SKM-1 treated with dmso at 0.1 percent for 144 hours (cell line): ENCODE data around the gene KAZN.

ENCODE experiments used
- DNase-seq: peaks from one replicate; lab custom pipeline; 2025; ENCODE audit not compliant: unreplicated experiment; lab: John Stamatoyannopoulos, UW

The KAZN gene

DNA sequence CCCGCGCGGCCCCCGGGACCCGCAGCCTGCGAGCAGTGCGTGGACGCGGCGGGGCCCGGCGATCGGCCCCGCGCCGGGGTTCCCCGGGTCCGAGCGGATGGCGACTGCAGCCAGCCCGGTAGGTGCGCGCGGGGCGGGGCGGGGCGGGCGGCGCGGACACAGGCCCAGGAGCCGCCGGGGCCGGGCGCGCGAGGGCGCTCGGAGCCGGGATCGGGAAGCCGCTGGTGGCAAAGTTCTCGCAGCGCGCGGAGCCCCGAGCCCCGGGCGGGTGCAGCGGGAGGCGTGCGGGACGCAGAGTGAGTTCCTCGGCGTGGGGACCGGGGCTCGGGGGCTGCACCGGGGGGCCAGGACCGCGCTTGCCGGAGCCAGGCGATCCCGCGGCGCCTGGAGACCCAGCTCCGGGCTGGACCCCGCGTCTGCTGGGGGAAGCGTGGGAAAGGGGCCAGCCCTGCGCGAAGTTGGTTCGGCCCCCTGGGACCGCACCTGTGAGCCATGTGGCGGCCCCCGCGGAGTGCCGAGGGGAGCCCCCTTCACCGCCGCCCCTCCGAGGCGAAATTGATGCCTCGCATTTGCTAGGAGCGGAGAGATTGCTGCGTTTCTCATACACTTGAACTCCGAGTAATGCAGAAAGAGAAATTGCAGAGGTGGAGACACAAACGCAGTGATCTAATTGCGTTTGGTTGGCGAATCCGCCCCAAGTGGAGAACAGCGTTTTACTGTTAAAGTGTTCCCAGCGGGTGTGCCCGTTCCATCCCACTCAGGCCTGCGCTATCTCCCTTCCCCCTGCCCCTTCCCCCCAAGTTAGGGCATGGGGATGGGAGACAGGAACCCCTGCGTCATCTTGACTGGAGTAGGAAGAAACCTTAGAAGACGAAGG lies 326.2 kb downstream of the KAZN start:
- no peak for DNase-seq

DNA sequence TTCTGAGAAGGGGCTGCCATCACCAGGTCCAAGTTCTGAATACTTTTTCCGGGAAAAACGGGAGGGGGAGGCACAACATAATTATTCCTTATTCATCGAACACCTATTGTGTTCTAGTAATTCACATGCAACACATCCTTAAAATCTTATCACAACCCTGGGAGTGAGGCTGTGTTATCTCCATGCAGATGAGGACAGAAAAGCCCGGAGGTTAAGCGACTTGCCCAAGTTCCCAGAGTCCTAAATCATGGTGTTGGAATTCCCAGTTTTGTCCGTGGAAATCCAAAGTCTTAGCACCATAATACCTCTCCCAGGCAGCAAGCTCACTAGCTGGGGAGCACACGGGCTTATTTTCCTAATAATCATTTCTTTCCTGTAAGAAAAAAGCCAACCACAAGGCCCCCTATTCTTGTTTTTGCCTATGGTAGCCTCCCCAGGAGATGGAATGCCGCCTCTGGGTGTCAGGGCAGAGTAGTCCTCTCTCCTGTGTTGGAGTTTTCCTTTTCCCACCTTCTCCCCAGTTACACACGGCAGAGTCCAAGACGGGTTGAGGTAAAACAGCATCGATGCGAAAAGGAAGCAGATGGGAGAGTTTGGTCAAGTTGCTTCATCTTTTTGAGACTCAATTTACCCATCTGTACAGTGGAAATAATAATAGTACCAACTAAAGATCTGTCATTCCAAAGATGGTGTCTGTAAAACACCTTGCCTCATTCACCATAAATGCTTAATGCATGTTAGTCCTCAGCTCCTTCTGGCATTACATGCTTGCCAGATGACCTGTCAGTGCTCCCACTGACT lies 327.1 kb downstream of the KAZN start:
- DNase-seq, result no peak

DNA sequence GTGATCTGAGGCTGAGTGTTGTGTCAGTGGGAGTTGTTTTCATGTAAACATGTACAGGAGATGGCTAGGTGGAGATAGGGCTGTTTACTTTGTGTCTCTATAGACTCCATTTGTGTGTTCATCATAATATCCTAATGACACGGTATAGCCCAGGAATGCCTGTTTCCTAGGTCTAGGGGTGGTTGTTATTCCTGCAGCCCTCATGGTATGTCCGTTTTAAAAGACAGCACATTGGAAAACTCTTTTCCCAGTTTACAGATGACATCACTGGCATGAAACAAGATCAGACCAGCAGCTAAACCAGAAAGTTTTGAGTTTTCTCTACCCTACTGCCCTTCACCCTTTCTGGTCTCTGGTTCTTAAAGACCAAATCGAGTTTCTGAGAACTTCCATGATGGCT lies 327.7 kb downstream of the KAZN start:
- DNase-seq, result no peak

DNA sequence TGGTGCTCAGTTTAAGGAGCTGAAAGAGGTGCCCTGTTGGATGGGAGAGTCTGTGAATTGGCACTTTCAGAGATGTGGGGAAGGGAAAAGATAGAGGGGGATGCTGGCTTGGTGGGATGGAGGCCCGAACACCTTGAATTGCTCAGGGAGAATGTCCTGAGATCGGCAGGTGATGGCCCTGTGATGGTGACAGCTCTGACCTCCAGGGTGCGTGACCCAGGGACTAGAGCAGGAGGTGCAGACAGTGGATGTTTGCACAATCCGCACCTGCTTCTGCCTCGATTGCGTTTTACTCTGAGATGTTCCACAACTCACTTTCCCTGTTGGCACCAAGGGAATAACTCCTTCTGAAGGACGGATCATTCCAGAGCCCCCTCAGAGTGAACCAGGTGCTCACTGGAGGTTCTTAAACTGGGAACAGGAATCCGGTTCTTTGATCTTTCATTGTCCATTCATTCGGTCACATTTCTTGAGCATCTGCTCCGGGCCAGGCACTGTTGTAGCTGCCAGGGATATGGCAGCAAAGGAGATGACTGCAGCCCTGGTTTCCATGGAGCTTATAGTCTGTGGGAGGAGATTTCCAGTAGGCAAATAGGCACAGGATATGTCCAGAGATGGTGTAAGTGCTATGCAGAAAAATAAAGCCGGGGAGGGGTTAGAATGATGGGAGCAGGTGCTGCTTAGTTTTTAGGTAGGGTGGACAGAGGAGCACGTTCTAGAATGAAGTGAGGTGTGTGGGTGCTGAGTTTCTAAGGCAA lies 328.5 kb downstream of the KAZN start:
- no peak for DNase-seq

DNA sequence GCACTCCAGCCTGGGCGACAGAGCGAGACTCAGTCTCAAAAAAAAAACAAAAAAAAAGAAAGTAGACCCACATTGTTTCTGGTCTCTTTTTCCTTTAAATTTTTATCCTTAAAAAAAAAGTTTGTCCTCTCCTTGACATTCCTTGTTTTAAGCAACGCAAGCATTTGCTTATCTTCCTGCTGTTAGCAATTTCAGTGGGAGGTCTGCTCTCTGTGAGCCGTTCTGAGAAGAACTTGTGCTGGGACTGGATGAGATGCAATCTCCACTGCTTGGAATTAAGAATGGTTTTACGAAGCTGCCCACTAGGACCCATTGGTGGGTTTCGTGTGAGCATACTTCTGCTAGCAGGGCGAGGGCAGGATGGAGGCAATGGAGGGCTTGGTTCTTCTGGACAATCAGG lies 329.9 kb downstream of the KAZN start:
- no peak for DNase-seq

DNA sequence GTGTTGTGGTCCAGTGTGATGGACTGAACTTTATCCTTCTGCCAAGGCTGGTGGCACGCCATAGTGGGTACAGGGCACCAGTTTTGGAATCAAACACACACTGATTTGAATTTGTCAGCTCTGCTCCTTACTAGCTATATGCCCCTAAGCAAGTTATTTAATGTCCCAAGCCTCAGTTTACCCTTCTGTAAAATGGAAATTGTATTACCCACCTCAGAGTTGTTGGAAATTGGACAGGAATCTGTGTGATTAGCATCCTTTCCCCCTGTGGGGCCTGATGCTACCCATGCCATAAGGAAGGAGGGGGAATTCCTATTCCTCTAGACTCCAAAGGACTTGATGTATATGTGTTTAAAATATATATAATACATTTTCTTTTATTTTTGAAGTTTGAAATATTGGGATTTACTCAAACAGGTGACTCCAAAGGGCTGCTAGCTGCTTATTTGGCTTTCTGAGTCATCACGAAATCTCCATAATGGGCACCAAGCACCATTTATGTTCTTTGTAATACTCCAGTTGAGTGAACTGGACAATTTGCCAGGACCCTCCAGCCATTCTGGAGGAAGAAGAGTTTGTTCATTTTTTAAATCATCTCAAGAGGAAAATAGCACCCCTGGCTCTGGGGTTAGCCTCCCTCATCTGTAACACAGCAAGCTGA lies 330.5 kb downstream of the KAZN start:
- DNase-seq, result no peak

DNA sequence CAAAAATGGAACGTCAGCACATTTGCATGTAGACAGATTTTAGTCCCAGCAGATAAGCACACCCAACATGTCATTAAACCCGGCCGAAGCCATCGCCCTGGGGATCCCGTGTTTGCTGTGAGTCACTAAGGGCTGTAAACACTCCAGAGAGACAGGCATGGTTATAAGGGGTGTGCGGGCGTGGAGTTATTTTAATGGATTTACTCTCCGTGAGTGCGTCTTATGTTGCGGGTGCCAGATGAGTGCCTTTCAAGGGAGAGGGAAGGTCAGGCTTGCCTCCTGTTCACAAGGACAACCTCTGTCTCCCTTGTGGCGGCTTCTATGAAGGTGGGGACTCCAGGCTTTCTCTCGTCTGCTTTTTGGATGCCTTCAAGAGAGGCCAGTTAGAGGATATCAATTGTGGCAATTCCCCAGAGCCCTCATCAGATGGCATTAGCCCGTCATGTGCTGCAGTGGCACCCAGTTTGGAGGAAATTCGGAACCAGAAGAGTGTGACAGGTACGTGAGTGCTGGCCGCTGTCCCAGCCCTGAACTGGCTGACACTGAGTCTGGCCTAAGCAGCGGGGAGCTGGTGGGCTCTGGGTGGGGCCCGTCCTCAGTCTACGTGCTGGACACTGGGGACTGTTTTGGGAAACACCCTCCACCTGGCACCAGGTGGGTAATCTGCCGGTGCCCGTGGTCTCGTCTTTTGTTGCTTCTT lies 331.2 kb downstream of the KAZN start:
- DNase-seq, result no peak

DNA sequence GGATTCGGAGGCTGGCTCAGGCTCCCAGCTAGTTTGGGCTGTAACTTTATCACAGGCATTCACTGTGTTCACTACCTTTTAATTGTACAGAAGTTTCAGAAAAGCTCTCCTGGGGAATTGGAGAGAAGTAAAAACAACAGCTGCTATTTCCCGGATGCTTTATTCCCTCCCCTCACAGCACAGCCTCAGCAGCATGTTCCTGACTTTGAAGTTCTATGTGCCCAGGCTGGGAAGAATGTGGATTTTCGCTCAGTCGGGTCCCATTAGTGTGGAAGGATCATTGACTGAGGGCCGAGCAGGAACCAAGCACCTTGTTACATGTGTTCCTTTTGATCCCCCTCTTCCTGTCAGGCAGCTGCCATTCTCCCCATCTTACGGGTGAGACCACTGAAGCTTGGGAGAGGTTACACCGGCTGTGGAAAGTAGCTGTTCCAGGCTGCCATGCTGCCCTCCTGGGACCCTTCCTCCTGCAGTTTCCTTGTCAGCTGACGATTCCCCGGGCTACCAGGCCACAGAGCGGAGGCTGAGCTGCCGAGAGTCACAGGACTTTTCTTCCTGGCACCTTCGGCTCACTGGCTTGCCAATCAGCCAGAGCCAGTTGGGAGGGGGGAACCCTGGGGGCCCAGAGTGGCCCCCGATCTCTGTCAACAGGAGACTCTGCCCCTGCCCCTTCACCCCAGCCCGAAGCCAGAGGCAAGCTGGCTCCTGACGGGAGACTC lies 331.9 kb downstream of the KAZN start:
- DNase-seq, result no peak

DNA sequence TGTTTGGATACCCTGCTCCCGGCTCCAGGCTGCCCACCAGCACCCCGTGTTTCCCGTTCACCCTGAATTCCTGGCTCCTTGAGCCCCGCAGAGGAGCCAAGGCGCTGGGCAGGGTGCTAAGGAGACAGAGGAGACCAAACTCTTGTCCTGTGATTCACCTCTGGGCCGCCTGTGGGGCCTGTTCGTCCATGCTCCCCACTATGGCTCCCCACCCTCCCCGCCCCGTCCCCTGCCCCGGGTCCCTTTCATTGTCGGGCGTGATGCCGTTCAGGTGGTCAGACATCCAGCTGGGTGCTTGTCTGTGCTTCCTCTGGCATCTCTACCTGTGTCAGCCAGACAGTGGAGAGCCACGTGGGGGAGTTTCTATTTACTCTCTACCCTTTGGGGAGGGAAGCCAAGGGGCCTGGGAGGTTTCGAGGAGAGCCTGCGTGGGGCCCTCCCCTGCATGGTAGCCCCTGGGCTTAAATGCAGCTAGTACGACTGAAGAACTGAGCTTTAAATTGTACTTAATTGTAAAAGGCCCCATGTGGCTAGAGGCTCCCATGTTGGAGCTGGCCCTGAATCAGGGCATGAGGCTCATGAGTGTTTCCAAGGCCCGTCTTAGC lies 333.7 kb downstream of the KAZN start:
- DNase-seq, result no peak

DNA sequence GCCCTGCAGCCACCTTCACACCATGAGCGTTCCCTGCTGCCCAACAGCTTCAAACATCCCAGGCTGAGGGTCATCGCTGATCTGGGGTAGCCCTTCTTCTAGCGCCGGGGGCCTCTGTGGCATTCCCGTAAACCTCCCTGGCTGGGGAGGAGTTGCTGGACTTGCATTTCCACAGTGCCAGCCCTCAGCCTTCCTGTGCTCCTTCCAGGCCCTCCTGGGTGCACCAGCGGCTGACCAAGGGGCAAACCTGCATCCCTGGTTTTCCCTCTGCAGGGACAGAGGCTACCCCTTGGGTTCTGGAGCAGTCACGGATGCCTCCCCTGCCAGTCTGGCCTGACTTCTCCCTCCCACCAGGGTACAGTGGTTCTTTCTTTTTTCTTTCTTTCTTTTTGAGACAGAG lies 336.4 kb downstream of the KAZN start:
- no peak for DNase-seq

DNA sequence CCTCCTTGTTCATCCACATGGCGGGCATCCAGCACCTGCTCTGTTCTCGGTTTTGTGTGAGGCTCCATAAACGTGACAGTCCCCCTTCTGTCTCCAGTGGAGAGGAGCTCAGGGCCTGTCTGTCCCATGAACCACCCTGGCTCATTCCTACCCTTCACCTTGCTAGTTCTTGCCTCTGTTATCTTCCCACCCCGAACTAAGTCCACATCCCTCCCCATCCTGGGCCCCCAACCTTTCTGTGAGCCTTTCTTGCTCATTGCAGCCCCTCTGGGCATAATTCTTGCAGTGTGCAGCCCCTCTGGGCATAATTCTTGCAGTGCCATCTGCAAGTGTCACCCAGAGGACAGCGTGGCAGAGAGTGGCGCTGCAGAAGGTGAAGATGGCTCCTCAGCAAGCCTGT lies 338.3 kb downstream of the KAZN start:
- DNase-seq, result no peak

DNA sequence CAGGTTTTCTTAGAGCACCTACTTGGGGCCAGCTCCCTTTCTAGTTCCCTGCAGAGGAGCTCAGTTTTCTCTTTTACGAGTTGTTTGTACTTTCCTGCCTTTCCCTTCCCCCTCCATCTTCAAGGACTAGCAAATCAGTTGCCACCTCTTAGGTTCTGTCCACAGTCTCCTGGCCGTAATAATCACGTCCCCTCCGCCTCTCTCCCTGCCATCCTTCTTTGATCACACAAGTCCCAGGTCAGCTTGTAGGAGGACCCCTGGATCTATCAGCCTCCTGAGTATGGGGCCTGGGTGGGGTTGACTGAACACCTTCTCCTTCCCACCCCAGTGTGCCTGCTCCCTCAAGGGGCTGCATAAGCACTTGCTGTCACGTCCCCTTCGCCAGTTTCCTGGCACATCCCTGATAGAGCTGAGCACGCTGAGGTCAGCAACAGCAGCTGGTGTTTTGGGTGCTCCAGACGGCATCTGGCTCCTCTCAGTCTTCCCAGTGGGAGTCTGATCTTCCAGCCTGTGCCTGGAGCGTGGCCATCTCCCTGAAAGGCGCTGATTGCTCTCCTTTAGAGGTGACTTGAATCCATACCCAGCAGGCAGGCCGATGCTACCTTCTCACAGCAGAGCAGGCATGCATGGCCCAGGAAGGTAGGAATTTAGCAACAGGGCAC lies 338.9 kb downstream of the KAZN start:
- DNase-seq, result no peak

DNA sequence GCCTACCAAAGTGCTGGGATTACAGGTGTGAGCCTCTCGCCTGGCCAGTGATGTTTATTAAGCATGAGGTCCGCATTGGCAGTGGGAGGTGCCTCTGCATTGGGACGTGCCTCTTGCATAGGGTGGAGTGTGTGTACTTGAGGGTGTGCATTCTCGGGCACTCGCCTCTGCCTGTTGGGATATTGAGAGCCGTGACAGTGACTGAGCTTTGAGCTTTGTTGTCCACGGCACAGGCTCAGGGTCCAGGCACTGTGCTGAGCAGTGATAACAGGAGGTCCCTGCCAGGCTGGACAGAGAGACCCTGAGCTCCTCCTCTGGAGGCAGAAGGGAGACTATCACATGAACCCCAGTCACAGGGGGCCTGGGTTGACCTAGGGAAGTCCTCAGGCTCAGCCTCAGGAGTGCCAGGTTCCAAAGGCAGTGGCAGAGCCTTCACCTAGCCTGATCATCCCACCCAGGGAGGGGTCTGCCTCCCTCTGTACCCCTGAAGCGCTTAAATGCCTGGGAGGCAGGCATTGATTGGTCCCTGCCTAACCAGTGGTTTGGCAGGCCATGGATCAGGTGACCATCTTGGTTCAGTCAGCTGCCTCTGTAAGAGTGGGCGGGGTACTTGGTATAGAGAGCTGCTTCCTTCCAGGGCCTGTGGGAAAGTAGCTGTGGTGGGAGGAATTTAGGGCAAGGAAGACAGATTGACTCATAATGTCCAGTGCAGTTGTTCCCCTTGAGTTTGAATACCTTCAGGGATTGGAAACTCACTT lies 341.2 kb downstream of the KAZN start:
- no peak for DNase-seq

DNA sequence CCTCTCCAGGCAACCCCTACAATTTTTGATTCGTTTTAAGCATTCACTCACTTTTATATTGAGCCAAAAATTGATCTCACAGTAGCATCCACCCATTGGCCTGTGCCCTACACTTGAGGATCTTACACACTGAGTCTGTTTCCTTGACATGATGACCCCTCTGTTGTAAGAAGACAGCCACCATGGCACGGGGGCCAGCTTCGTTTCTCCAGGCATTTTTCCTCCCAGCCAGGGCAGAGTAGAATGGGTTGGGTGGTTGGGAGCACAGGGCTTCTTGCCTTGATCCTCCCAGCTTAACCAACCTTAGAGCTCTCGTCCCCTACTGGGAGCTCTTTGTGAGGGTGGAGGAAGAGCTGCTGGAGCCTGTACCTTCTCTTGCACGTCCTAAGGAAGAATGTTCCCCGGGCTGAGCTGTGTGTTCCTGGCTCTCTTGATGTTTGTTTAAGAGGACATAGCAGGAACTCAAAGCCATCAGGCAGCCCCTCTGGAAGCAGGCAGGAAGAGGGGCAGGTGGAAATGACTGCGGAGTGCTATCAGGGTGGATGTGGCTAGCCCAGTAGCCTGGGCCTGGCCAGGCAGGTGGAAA lies 341.9 kb downstream of the KAZN start:
- DNase-seq, result no peak

DNA sequence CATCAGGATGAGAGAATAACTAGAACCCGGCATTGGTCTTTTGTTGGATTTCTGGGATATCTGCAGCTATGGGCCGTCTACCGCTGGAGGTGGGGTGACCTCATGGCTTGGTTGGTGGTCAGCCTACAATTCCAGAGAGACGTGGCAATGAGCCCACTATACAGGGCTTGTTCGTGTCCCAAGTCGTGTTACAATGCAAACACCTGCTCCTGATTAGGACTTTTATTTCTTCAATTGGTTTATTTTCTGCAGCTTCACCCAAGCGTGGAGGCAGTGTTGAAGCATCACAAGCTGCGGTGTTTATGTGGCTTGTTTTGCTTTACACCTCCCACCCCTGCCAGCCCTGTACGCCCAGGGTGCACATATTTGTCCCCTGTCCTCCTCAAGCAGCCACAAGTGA lies 343.4 kb downstream of the KAZN start:
- no peak for DNase-seq

DNA sequence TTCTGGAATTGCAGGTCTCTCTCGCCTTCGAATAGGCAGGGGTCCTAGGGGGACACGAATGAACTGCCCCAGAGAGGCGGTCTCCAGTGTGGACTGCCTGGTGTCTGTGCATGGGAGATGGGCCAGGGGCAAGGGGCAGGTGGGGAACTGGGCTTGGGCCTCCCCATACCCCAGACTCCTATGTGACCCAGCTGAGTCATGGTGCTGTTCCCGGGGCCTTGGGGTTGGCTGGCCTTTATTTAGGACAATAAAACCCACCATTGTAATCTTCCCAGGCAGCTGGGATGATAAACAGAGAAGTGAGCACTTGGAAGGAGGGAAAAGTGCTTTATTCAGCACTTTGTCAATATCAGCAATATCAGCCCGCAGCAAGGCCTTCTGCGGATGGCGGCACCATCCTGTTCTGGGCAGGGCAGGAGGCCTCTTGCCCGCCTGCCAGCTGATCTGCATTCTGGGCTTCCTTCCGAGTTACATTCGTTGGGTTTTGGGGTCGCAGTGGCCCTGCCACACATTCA lies 346.0 kb downstream of the KAZN start:
- DNase-seq, result no peak

DNA sequence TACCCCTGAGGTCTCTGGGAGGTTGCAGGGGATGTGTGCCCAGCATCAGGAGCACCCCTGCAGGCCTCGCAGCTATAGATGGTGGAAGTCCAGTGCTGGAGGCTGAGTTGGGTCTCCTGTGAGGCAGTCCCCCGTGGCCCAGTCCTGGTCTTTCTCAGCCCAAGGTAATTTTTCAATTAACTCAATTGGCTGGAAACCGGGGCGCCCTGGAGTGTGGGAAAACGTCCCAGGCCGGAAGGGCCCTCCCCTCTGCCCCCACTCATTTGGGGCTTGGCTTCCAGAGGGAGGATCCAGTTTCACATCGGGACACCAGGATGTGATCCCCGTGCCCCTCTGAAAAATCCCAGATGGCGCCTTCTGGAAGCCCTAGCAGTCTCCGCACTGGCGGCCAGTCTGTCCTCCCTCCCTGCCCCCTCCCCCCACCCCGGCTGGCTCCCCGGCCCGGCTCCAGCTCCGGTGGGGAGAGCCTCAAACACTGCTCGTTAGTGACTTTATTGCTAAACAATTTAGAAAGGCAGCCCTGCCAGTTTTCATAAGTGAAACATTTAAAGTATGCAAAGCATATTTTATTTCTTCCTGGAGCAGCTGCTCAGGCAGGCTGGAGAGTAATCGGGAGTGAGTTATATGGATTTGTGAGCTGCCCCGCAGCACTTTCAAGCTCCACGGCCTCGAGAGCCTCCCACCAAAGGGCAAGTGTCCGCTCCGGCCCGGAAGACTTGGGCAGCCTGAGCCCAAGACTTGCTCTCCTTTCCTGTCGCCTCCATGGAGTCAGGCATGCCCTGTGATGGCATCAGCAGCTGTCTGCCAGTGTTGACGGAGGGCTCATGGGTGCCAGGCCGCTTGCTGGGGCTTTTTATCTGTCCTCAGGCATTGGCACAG lies 346.9 kb downstream of the KAZN start:
- DNase-seq, result no peak
